ENCODE measurements around the gene MLLT1. TPM values are rescaled to one million over a fixed set of nuclear protein-coding genes. Genes with fewer than 3 reads are reported as not detected.

Gene MLLT1
- total RNA-seq, 1 experiment from 2014 or later: 54.9 TPM

- H3K9me3 ChIP-seq (ENCODE audit: control insufficient read depth, low read depth, low read length): no peaks in the 10 kb centered on the region
- no peak overlapping the region for H4K8ac ChIP-seq (replicated peaks; ENCODE audit: insufficient read length, low read depth, low read length)
- no peak overlapping the region for H3T11ph ChIP-seq (ENCODE audit: low read length)
- DNase-seq: peak; percentile 77
- H3K18ac ChIP-seq (ENCODE audit: insufficient read length, low read depth, low read length): no peak overlapping the region
- H2AK5ac ChIP-seq (ENCODE audit: insufficient read length, low read length): no peak overlapping the region
- no peaks in the 10 kb centered on the region for H3K9me3 Mint-ChIP-seq
- no peak overlapping the region for H2BK20ac ChIP-seq (ENCODE audit: low read depth, low read length, poor library complexity, severe bottlenecking)
- H3K4me3 Mint-ChIP-seq: no peak overlapping the region
- no peaks in the 10 kb centered on the region for H3K27me3 Mint-ChIP-seq (ENCODE audit: low read depth)
- TF ChIP-seq, protein P1, sequence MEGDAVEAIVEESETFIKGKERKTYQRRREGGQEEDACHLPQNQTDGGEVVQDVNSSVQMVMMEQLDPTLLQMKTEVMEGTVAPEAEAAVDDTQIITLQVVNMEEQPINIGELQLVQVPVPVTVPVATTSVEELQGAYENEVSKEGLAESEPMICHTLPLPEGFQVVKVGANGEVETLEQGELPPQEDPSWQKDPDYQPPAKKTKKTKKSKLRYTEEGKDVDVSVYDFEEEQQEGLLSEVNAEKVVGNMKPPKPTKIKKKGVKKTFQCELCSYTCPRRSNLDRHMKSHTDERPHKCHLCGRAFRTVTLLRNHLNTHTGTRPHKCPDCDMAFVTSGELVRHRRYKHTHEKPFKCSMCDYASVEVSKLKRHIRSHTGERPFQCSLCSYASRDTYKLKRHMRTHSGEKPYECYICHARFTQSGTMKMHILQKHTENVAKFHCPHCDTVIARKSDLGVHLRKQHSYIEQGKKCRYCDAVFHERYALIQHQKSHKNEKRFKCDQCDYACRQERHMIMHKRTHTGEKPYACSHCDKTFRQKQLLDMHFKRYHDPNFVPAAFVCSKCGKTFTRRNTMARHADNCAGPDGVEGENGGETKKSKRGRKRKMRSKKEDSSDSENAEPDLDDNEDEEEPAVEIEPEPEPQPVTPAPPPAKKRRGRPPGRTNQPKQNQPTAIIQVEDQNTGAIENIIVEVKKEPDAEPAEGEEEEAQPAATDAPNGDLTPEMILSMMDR (conservative IDR thresholded peaks at IDR 0.05): peak; percentile 77
- H3K4me2 ChIP-seq (ENCODE audit: insufficient read depth, insufficient read length, low read length): no peak overlapping the region
- H3K56ac ChIP-seq (ENCODE audit: insufficient read length, low read depth, low read length): no peak overlapping the region
- no peak overlapping the region for H2BK15ac ChIP-seq (ENCODE audit: low read depth, low read length)
- peaks cover 6% of the 10 kb centered on the region for H4K20me1 ChIP-seq (ENCODE audit: control insufficient read depth, insufficient read depth, insufficient read length)
- H3K4me1 ChIP-seq (ENCODE audit: insufficient read depth, low read length): no peaks in the 10 kb centered on the region
- peaks cover 13% of the 10 kb centered on the region; the same call in 1 of the 2 replicates for H3K79me2 ChIP-seq (ENCODE audit: insufficient read depth, low read length)
- H4K5ac ChIP-seq (ENCODE audit: insufficient read length, low read depth, low read length): no peak overlapping the region
- H3K27me3 ChIP-seq (ENCODE audit: insufficient read depth, low read length): no peaks in the 10 kb centered on the region
- H3K4ac ChIP-seq (ENCODE audit: low read depth, low read length): no peak overlapping the region
- H3K36me3 Mint-ChIP-seq (ENCODE audit: insufficient read depth in 1 of 3, low read depth in 3 of 3): peaks cover 31 to 60% (median 55%) of the 10 kb centered on the region in 3 experiments
- H2BK120ac ChIP-seq (ENCODE audit: low read depth, low read length, poor library complexity, severe bottlenecking): no peak overlapping the region
- H3K4me1 Mint-ChIP-seq: peaks cover 7 to 11% of the 10 kb centered on the region in 2 experiments
- no peak overlapping the region for H3K14ac ChIP-seq (ENCODE audit: insufficient read depth, low read length)
- H3K27ac Mint-ChIP-seq: no peak overlapping the region; a peak in 1 of 7 replicates
- peaks cover 12% of the 10 kb centered on the region for H3K79me1 ChIP-seq (ENCODE audit: insufficient read depth, low read depth, low read length, poor library complexity, severe bottlenecking)
- no peak overlapping the region for H3K9ac ChIP-seq (ENCODE audit: extremely low read depth, insufficient read length, low read length)
- no peak overlapping the region for H2AFZ ChIP-seq (ENCODE audit: low read length)
- H3K23me2 ChIP-seq (ENCODE audit: insufficient read length, low read depth, low read length, poor library complexity, severe bottlenecking): no peaks in the 10 kb centered on the region
- no peak overlapping the region for H2BK12ac ChIP-seq (ENCODE audit: insufficient read length, low read depth, low read length)
- no peak overlapping the region for H3K23ac ChIP-seq (ENCODE audit: insufficient read length, low read depth, low read length)
- H2BK5ac ChIP-seq (ENCODE audit: insufficient read length, low read length): no peak overlapping the region
- no CpG with 5 or more reads among the region's 30 CpGs for WGBS (ENCODE audit: extremely low coverage, insufficient read length, low lambda C conversion rate)
- H3K27ac ChIP-seq (ENCODE audit: insufficient read length, low read depth, low read length): no peak overlapping the region
- H4K91ac ChIP-seq (ENCODE audit: insufficient read length, low read depth, low read length): no peak overlapping the region
Observed at GRCh38 chr19:6260912-6261650, 18.7 kb downstream of the MLLT1 start.
